KOPT-K1 (cell line): Measurements from ENCODE around the gene MDFI.
A peak's percentile ranks its signal among the peaks of the same experiment; 100 is the strongest.

Source experiments
- H3K27ac ChIP-seq: fragments of 200-600 bp; sonication (generic); 2 replicates; pipeline ENCODE4 v1.5.1; 2016; ENCODE audit warnings: antibody characterized with exemption, mild to moderate bottlenecking, low read depth, low read length; ENCODE audit not compliant: poor library complexity, severe bottlenecking
- H3K36me3 ChIP-seq: fragments of 200-600 bp; sonication (generic); 2 replicates; pipeline ENCODE4 v1.5.1; 2017; ENCODE audit warnings: antibody characterized with exemption, mild to moderate bottlenecking, low read length, moderate library complexity; ENCODE audit not compliant: insufficient read depth
- H3K9me3 ChIP-seq: fragments of 200-600 bp; sonication (generic); 2 replicates; pipeline ENCODE4 v1.5.1; 2017; ENCODE audit warnings: antibody characterized with exemption, low read length, mild to moderate bottlenecking; ENCODE audit not compliant: insufficient read depth, poor library complexity, severe bottlenecking

The MDFI gene

DNA sequence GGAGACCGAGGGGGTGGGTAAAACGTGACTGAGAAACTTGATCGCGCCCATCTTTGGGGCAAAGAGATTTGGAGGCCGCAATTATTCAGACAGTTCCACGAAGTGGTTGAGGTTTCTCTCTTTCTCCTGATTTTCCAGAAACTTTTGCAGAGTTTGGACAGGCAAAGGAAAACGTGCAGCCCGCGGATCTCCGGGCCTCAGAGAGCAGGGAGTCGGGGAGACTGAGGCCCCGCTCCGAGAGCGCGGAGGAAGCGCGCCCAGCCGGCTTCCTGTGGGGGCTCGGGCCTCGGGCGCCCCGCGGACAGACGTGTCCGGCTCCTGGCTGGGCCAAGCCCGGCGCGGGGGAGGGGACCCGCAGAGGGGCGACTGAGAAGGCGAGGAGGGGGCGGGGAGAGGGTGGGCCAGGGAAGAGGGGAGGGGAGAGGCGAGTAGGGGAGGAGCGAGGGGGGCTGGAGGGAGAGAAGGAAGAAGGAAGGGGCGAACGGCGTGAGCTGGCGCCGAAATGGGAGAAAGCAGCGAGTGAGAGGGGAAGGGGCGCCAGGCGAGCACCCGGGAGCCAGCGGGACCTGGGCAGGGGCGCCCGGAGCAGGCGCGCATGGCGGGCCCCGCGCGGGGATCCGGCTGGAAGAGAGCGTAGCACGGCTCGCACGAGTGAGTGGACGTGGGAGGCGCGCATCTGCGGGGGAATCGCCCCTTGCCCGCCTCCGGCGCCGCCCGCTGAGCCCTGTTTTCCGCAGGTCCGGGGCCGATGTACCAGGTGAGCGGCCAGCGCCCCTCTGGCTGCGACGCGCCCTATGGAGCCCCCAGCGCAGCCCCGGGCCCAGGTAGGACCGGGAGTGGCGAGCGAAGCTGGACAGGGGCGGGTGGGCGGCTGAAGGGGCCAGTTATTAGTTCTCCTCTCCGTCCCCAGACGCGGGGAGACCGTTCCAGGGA lies at the start of gene MDFI:
Gene MDFI (plus strand): TSS at position 467 of the 933 bp plus-strand sequence. CDS start 282 bp downstream, at position 749.
- Histone ChIP-seq H3K9me3 (no peaks in the 10 kb centered on the region), H3K36me3 (no peaks in the 10 kb centered on the region), H3K27ac (peak within 1 kb of the TSS; percentile 60)

- no peaks in the 10 kb centered on the region for H3K9me3 ChIP-seq
- H3K36me3 ChIP-seq = peaks cover 69% of the 10 kb centered on the region
Observed at GRCh38 chr6:41589223-41589622, 49.0 kb upstream of the MDFI start.

DNA sequence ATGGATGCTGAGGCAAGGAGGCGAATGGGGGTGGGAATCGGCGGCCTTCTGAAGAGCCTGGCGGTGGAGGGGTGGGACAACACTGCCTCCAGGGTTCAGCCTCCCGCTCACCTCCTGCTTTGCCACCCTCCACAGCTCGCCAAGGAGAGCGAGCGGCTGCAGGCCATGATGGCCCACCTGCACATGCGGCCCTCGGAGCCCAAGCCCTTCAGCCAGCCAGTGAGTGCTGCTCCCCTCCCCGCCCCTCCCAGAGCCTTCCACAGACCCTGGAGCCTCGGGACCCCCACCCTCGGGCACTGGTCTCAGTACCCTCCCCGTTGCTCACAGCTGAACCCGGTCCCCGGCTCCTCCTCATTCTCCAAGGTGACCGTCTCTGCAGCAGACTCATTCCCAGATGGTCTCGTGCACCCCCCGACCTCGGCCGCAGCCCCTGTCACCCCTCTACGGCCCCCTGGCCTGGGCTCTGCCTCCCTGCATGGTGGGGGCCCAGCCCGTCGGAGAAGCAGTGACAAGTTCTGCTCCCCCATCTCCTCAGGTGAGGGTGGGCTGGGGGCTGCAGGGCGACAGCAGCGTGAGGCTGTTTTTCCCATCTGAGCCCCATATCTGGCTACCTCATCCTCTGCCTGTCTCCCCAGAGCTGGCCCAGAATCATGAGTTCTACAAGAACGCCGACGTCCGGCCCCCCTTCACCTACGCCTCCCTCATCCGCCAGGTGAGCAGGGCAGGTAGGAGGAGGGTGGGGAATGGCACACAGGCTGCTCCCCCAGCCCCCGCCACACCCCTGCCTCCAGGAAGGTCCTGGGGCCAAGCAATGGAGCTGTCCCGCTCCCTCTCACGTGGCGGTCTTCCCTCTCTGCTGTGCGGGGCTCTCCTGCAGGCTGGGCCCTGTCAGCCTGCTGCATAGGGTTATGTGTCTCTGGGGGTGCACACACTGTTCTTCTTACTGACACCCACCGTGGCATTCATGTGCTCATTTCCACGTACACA lies 48.3 kb upstream of the MDFI start:
- Histone ChIP-seq H3K9me3 (no peaks in the 10 kb centered on the region), H3K27ac (no peak overlapping the region), H3K36me3 (peaks cover 65% of the 10 kb centered on the region)

More at GRCh38 chr6:41589223-41589622, 49.0 kb upstream of the MDFI start:
- H3K27ac ChIP-seq = no peak overlapping the region

GRCh38 chr6:41591122-41591521 lies 47.1 kb upstream of the MDFI start:
- H3K27ac ChIP-seq = no peak overlapping the region
- H3K9me3 ChIP-seq = no peaks in the 10 kb centered on the region
- H3K36me3 ChIP-seq = peaks cover 70% of the 10 kb centered on the region

GRCh38 chr6:41591859-41592502 lies 46.3 kb upstream of the MDFI start:
- no peaks in the 10 kb centered on the region for H3K9me3 ChIP-seq
- peaks cover 76% of the 10 kb centered on the region for H3K36me3 ChIP-seq

DNA sequence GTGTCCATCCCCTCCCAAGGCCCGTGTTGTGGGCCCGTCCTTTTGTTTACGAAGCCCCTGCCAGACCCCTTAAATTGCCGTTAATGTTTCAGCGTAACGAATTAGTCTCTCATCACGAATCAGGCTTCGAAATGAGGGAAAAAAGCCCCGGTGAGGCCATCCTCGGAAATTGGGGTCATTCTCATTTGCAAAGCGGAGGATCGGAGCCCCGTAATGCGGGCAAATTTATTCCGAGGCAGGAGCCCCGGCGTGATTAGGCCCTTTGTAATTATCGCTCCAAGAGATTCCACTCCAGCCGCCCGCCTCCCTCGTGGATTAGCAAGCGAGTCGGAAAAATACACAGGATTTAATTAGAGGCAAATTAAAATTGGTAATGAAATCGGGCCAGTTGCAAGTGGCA lies 44.9 kb upstream of the MDFI start:
- H3K36me3 ChIP-seq = peaks cover 68% of the 10 kb centered on the region
- no peak overlapping the region for H3K27ac ChIP-seq
- H3K9me3 ChIP-seq = no peaks in the 10 kb centered on the region

More at GRCh38 chr6:41591859-41592502, 46.3 kb upstream of the MDFI start:
- no peak overlapping the region for H3K27ac ChIP-seq

- Histone ChIP-seq H3K36me3 (peaks cover 64% of the 10 kb centered on the region), H3K27ac (no peak overlapping the region)
Observed at GRCh38 chr6:41593839-41594238, 44.4 kb upstream of the MDFI start.

GRCh38 chr6:41594326-41594725 lies 43.9 kb upstream of the MDFI start:
- Histone ChIP-seq H3K27ac (no peak overlapping the region), H3K36me3 (peaks cover 59% of the 10 kb centered on the region), H3K9me3 (no peaks in the 10 kb centered on the region)

More at GRCh38 chr6:41593839-41594238, 44.4 kb upstream of the MDFI start:
- H3K9me3 ChIP-seq = no peaks in the 10 kb centered on the region

DNA sequence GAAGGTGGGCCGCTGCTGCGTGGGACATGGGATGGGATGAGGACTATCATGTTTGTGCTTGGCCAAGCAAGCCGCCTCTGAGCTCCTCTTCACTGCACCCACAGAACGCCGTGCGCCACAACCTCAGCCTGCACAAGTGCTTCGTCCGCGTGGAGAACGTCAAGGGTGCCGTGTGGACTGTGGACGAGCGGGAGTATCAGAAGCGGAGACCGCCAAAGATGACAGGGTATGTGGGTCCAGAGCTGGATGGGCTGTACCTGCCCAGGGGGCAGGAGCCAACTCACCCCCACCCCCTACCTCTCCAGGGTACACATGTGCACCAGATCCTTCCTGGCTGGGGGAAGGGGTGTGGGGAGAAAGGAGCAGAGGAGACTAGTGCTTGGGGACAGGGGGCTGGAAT lies 43.5 kb upstream of the MDFI start:
- no peaks in the 10 kb centered on the region for H3K9me3 ChIP-seq
- H3K36me3 ChIP-seq = peaks cover 57% of the 10 kb centered on the region
- H3K27ac ChIP-seq = no peak overlapping the region

GRCh38 chr6:41595166-41595565 lies 43.1 kb upstream of the MDFI start:
- Histone ChIP-seq H3K36me3 (peaks cover 53% of the 10 kb centered on the region), H3K9me3 (no peaks in the 10 kb centered on the region), H3K27ac (no peak overlapping the region)

- no peak overlapping the region for H3K27ac ChIP-seq
- H3K36me3 ChIP-seq = peaks cover 43% of the 10 kb centered on the region
- H3K9me3 ChIP-seq = no peaks in the 10 kb centered on the region
Observed at GRCh38 chr6:41596096-41596685, 42.1 kb upstream of the MDFI start.

- Histone ChIP-seq H3K27ac (no peak overlapping the region), H3K9me3 (no peaks in the 10 kb centered on the region), H3K36me3 (peaks cover 37% of the 10 kb centered on the region; the same call in 1 of the 2 replicates)
Observed at GRCh38 chr6:41596807-41597206, 41.5 kb upstream of the MDFI start.

DNA sequence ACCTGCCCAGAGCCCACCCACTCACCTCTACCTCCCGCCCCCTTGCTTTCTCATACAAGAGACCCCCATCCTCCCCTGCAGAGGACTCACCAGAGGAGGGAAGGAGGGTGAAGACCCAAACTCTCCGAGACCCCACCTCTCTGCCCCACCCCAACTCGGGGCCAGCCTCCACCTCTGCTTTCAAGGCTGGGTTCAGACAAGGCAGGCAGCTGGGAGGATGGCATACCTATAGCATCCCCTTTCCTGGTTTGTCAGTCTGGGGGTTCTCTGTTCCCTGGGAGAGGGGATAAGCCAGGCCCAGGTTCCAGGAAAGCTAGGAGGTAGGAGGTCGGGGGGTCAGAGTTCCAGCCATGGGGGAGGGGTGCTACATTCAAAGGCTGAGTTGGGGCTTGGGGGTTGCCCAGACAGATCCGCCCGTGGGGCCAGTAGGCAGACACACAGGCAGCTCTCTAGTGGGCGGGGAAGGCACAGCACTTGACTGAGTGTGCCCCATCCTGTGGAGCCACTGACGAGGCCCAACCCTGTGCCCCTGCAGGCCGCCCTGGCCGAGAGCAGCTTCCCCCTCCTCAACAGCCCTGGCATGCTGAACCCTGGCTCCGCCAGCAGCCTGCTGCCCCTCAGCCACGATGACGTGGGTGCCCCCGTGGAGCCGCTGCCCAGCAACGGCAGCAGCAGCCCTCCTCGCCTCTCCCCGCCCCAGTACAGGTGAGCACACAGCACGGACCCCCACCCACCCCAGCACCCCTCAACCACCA lies 40.8 kb upstream of the MDFI start:
- H3K27ac ChIP-seq = peak overlapping the region; percentile 42
- H3K36me3 ChIP-seq = peaks cover 36% of the 10 kb centered on the region; the same call in 1 of the 2 replicates
- no peaks in the 10 kb centered on the region for H3K9me3 ChIP-seq

GRCh38 chr6:41598670-41599014 lies 39.6 kb upstream of the MDFI start:
- Histone ChIP-seq H3K9me3 (no peaks in the 10 kb centered on the region), H3K27ac (peak overlapping the region; percentile 90), H3K36me3 (peaks cover 28% of the 10 kb centered on the region; the same call in 1 of the 2 replicates)
